HG03565 (cell line): ENCODE data around the gene SH3BGR.
"Not testable (repeated sequence)": the region's sequence is repeated elsewhere in the genome, so short reads cannot be mapped to it uniquely, and the experiment has no call there.

ENCODE experiments used
- ATAC-seq: cut with Tn5 transposase; IDR thresholded peaks from one replicate; pipeline ENCODE4 v1.9.1; 2021; ENCODE audit warnings: mild to moderate bottlenecking, moderate library complexity; ENCODE audit not compliant: unreplicated experiment

Gene SH3BGR

DNA sequence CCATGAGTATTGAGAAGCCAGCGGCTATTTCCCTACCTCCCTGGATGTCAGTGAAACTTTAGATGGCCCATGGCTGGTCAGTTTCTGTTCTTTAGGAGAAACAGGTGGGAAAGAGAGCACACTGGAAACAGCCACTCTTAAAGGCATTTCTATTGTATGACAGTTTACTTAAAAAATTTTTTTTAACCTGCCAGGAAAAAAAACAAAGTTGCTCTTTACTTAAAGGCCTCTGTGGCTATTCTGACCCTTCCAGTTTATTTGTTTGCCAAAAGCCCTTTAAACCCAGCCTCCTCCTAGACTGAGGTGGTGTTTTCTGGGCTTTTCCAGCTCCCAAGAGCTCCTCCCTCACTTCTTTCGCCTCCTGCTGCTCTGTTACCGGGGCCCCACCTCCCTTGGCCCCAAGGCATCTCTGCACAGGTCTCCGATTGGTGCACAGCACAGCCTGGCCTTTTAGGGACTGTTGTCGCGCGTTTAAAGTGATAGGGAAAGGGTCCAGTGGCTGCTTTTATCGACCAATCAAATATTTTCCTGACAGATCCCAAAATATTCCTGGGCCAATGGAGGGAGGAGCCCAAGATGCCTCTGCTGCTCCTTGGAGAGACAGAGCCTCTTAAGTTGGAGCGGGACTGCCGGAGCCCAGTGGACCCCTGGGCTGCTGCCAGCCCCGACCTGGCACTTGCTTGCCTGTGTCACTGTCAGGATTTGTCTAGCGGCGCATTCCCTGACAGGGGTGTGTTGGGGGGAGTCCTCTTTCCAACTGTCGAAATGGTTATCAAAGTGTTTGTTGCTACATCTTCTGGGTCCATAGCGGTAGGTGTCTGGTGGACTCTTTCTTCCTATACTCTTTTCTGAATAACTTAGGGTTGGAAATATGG, at the start of gene SH3BGR:
Gene SH3BGR, plus strand, starts transcription at position 639 of the 875 bp plus-strand sequence. Its CDS starts 127 bp downstream, at position 766.
- no peak for ATAC-seq

DNA sequence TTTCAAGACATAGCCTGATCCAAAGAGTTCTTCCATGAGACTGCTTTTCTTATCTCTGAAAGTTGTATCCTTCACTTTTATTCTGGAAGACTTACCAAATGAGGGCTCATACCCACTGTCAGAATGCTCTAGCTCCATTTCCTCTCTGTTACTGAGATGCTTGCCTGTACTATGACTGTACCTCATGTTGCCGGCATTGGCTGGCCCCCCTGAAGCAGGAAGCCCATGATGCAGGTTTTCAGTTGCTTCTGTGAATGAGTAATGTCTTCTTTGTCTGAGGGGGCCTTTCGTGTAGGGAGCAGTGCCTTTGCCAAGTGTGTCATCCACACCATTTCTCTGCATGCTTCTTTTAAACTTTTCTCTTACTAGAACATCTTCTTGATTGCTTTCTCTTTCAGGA, 45.7 kb upstream of the SH3BGR start:
- no peak for ATAC-seq

DNA sequence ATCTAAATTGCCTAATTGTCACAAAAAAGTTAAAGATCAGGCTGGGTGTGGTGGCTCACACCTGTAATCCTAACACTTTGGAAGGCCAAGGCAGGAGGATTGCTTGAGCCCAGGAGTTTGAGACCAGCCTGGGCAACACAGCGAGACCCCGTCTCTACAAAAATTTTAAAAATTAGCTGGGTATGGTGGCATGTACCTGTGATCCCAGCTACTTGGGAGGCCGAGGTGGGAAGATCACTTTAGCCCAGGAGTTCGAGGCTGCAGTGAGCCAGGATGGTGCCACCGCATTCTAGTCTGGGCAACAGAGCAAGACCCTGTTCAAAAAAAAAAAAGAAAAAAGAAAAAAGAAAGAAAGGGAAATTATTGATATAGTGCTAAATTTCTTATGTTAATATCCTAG, 32.6 kb upstream of the SH3BGR start:
- not testable (repeated sequence) for ATAC-seq

DNA sequence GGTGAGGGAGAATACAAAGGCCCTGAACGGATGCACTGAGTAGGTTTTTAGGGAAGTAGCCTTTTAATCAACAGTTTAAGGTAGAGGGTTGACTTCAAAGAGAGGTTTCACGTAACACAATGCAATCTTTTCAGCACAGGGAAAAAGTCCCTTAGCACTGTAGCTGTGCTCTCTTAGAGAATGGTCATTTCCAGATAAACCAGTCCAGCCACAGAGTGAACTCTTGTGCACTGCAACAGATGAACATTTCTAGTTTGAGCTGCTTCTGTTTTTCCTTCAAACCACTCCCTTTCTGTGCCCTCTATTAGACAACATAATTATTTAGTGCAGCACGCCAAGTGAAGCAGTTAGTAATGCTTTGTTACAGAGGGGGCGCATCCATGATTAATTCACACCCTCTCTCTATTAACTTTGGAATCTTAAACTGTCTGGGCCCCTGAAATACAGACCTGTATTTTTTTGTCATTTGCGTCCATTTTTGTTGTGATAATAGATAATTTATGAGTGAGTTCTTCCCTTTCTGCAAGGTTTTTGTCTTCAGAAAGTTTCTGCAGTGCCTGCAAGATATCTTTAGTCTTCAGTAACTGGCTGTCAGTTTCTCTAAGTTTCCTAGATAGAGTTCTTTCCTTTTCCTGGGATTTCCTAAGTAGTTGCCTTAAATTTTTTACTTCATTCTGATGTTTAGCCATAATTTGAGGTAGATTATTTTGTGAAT, 29.1 kb upstream of the SH3BGR start:
- peak; percentile 45 for ATAC-seq

DNA sequence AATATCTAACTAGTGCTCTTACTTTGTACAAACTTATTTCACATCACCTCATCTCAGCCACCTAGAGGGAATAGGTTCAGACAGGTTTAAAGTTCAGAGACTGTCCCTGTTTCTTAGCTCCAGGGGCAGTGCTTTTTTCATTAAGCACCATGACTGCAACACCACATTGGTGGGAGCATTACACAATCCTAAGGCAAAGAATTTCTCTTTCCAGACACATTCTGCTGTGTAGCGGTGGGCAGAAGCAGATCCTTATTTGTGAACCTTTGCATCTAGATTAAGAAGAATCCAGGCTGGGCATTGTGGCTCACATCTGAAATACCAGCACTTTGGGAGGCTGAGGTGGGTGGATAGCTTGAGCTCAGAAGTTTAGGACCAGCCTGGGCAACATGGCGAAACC, 22.3 kb upstream of the SH3BGR start:
- no peak for ATAC-seq

DNA sequence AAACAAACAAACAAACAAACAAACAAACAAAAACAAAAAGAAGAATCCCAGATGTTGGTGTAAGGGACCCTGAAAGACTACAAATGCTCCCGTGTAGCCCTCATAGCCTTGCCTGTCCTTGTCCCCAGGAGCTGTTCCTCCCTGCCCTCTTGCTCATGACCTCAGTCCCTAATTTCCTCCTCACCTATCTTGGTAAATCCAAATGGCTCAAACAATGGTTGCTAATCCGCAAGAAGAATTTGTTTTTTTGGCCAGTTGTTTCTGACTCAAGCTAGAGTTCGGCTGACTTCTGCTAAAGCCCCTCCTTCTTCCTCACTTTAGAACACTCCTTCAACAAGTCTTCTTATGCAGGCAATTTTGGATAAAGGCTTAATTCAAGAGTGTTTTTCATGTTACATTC, 21.8 kb upstream of the SH3BGR start:
- ATAC-seq = no peak

DNA sequence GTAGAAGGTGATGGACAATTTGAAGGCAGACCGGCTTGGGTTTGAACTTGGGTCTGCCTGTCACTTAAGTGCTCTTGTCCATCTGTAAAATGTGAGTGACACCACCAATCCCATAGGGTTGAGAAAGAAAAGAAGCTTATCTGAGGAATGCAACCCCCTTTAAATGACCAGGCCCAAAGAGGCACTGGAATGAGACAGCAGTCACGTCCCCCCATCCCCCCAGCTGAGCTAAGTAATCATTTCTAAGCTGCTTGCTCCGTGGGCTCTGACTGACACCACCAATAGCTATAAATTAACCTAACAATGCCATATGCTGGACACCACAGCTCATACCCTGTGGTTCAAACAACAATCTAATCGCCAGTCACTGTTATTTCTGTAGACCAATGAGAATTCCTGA, 21.3 kb upstream of the SH3BGR start:
- no peak for ATAC-seq

DNA sequence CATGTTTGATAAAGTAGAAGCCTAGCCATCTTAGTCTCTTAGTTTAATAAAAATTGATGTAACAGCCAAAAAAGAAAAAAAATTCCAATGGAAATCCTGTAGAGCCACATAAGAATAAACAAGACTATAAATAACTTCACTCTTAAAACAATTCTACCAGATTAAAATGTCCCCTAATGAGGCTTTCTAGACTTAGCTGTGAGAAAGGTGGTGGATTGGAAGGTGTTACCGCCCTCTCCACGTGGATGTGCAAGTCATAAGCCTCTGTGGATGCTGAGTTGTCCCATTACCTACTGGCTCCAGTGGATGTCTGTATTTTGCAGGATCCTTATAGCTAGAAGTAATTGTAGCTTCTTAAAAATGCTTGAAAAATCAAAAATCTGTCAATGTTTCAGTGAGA, 20.8 kb upstream of the SH3BGR start:
- ATAC-seq = no peak

DNA sequence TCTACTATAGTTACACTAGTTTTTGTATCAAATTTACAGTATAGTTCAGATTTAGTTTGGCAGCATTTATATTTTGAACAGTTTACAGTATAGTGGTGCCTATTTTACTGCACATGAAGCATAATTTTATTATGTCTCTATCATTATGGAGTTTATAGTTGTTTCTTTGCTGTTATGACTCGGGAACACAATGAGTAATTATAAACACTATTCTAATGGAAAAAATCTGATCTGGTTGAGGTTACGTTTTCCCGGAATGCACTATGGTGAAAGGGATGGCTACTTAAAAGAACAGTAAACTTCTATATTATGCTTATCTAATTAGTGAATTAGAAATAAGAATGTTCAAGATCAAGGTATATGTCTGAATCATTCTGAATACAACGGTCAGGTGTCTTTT, 16.8 kb upstream of the SH3BGR start:
- no peak for ATAC-seq

DNA sequence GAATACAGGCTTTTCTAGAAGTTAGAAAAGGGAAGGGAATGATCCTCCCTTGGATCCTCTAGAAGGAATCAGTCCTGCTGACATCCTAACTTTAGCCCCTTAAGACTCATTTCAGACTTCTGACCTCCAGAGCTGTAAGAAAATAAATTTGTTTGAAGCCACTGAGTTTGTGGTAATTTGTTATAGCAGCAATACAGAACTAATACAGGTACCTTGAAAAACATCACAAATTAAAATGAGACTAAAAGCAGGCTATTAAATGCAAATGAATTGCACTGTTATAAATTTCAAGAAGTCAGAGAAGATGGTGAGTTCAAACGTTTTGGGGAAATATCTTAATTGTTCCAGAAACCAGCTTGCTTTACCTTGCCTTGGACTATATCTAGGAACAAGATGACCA, 12.5 kb upstream of the SH3BGR start:
- no peak for ATAC-seq

DNA sequence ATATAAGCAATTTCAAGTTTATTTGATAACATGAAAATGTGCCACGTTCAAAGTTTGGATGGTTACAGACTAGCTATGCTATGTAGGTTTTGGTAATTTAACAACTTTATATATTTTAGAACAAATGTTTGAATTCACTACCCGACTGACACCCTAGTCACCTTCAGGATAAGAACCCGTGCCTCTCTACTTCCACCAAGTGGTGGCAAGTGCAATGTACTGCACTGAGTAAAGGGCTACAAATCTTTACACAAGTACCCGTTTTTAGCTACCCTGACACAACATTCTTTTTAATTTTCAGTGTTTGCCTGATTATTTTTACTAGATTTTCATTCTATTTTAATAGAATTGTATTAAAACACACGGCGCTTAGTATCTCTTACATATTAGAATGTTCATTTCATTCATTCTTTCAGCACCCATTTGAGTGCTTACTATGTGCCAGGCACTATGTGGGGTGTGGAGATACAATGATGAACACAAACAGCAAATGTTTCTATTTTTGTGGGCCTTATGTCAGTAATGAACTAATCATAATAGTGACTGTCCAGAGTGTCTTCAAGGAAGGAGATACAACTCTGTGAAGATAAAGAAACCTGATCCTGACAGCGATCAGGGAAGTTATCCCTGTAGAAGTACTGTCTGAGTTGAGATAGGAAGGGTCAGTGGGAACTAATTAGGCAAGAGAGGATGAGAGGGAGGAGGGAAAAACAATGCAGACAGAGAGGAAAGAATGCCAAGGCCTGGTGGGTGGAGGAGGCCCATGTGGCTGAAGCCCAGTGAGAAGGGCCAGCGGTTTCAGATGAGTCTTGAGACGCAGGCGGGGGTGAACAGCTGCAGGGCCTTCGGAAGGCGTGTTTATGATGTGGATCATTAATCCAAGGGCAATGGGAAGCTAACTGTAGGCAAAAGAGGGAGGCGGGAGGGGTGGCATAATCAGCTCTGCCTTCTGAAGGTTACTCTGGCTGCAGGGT, 10.0 kb upstream of the SH3BGR start:
- peak; percentile 32 for ATAC-seq

DNA sequence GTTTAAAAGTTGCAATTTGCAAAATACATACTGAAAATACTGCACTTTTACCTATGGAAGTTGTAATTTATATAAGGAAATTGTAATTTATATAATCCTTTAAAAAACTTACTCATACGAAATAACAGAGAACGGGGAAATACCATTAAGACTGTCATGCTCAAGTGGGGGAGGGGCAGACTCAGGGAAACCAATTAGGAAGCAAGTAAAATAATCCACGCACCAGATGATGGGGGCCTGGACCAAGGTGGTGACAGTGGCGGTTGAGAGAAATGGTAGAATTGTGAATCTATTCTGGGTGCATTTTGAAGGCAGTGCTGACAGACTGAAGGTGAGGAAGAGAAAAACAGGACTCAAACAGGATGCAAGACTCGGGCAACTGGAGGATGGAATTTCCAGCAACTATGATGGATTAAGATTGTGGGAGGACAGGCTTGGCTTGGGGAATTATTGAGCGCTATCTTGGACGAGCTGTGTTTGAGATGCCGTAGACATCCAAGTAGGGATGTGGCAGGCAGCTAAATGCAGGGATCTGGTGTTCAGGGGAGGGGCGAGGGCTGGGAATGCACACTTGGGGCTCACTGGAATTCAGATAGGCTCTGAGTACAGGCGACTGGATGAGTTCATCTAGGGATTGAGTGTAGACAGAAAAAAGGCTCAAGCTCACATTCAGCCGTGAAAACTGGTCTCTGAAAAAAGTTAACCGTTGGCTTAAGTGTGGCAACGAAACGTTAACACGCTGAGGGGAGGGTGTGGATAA, 7.2 kb upstream of the SH3BGR start:
- ATAC-seq = no peak

DNA sequence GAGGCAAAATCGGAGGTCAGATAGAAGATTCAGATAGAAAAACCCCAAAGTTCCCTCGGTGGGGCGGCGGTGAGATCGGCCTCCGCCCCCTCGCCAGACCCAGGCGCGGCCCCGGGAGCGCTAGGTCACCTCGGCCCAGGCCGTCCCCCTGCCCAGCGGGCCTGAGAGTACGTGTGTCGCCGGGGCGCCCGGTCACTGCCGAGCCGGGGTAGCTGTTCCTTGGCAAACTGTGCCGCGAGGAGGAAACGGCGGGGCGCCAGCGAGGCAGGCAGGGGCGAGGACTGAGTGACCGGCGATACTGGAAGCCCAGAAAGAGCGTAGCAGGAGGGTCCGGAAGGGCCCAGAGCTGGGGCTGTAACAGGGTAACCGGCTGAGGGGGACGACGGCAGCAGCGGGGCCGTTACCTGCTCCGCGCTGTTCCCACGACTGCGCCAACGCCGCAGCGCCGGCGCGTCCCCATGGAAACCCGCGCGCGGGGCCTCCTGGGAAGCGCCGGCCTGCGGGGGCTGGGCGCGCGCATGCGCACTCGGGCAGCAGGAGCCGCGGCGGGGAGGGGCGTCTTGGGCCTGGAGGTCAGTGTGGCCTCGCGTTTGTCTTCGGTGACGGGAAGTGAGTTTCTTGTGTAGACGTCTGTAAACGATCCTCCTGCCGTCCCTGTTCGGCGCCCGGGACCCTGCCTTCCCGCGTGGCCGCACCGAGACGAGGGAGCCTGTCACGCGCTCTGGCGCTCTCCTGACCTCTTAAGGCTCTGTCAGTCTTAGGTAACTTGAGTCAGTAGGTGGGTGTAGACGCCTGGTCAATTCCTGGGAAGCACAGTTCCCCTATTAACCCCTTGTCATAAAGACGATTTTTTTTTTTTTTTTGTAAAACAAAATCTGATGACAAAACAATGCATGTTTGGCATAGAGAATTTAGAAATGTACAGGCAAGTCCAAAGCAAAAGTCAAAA, 6.2 kb upstream of the SH3BGR start, which contains the start of gene LCA5L:
Gene LCA5L, minus strand, starts transcription at position 458 of the 949 bp plus-strand sequence. CDS start 17,285 bp downstream, outside the sequence.
- ATAC-seq = peak; percentile 75

DNA sequence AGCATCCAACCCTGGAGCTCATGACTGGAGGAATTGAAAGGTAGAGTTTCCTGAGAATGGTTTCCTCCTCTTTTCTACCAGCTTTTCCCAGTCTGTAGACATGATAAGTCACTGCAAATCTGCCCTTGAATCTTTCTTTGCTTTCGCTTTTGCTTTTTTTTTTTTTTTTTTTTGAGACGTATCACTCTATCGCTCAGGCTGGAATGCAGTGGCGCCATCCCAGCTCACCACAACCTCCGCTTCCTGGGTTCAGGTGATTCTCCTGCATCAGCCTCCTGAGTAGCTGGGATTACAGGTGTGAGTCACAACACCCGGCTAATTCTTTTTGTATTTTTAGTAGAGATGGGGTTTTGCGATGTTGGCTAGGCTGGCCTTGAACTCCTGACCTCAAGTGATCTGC, 4.5 kb upstream of the SH3BGR start:
- no peak for ATAC-seq

DNA sequence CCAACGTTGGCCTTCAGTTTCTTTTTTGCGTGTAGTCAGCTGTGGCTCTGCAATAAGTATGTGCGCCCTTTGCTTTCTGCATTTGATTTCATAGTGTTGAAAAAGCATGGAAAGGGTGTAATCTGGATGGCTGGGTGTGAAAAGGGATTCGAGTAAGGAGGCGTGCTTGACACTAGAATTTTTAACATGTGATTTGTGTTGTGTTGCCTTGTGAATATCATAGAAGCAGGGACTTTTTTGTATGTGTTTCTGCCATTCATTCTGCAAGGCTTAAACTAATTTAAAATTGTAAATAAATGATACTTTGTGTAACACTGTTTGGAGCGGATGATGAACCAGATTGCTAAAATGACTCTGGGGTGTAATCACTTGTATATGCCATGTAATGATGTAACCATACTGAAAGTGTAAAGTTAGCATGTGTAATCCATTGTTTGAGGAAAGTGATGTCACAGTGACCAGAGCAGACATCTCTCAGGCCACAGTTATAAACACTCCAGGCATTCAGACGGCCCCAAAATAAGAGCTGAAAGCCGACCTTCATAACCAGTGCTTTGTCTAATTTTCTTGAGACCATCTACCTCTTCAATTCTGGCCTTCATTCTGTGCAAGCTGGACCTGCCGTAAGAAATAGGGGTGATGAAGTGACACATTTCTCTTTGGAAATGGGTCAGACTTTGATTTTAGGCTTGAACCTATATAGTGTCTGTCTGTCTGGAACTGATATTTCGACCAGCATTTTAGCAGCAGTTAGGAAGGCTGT, 618 bp downstream of the SH3BGR start:
- no peak for ATAC-seq

DNA sequence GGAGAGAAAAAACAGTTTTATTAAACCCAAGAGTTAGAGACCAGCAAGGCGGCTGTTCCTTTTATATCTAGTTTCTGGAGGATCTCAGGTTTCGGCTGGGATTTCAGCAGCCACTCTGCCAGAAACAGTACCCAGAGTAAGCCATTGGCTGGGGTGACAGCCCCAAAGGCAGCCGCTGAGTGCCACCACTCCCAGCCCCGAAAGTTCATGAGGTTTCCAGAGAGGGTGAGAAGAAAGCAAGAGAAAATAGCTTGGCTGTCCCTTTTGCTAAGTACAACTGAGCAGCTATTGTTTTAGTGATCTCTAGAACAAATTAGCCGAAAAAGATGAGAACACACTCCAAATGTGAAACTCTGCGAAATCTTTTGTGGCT, 1.2 kb downstream of the SH3BGR start:
- no peak for ATAC-seq

DNA sequence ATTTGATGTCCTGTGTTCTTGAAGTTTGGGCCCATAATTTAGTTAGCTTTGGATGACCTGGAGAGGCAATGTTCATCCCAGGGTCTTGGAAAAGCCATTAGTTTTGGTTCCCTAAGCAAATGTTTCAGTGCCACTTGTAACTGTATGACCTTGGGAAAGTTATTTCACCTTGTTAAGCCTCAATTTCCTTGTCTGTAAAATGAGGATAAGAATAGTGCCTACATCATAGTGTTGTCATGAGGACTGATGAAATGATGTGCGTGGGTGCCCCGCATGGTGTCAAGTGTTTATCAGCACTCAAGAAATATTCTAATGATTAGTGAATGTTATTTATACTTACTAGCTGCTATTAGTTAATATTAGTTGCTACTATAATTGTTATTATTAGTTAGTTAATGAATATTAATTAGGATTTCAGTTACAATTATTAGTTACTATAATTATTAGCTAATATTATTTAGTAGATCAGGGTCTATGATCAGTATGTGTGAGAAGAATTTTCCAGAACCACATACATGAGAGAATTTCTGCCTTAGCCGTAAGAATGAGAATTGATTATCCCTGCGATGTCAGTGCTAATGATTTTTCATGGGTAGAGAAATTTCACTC, 1.9 kb downstream of the SH3BGR start:
- no peak for ATAC-seq
